Panc1 (cell line): ENCODE results near the gene CDK1. TPM values are rescaled to one million over a fixed set of nuclear protein-coding genes. Genes with fewer than 3 reads are reported as not detected.

Experiments
- ATAC-seq: fragments of 200-7000 bp; cut with Tn5 transposase; 2 replicates; pipeline ENCODE4 v1.9.1; 2020; ENCODE audit warnings: mild to moderate bottlenecking, moderate library complexity
- BruUV-seq: library from RNA; stranded (reverse); fragments of 400-500 nt; replicated peaks from 2 replicates; lab custom pipeline; 2021; lab: Mats Ljungman, UMichigan
- CTCF ChIA-PET: fragments of 300-600 bp; sonication (Branson Sonifier 250); formaldehyde crosslinking; loops from one replicate; lab custom pipeline; 2022; ENCODE audit warnings: antibody characterized with exemption; lab: Charles Lee
- POLR2A ChIA-PET: fragments of 300-600 bp; sonication (Branson Sonifier 250); formaldehyde crosslinking; loops from one replicate; lab custom pipeline; 2022; ENCODE audit warnings: antibody characterized with exemption; lab: Charles Lee
- DNase-seq: peaks from one replicate; pipeline ENCODE4 v3.0.0-alpha.2; 2010; ENCODE audit warnings: low read depth, low spot score
- H3K27ac ChIP-seq: 2 replicates; pipeline ENCODE4 v1.5.1; 2011; ENCODE audit warnings: mild to moderate bottlenecking, low read length, inconsistent platforms
- H3K27me3 ChIP-seq: fragments of 200-500 bp; sonication (Bioruptor generic); 2 replicates; pipeline ENCODE4 v1.6.0; 2014; ENCODE audit warnings: low read length, inconsistent platforms; ENCODE audit not compliant: control insufficient read depth, insufficient read depth
- H3K36me3 ChIP-seq: fragments of 200-500 bp; sonication (Bioruptor generic); 2 replicates; pipeline ENCODE4 v1.5.1; 2014; ENCODE audit warnings: inconsistent platforms, mild to moderate bottlenecking, low read length, moderate library complexity; ENCODE audit not compliant: control insufficient read depth, insufficient read depth
- H3K4me1 ChIP-seq: 2 replicates; pipeline ENCODE4 v1.5.1; 2011; ENCODE audit warnings: inconsistent platforms, mild to moderate bottlenecking, low read length, moderate library complexity; ENCODE audit not compliant: control insufficient read depth, insufficient read depth
- H3K4me3 ChIP-seq, 2 experiments: 2 replicates each; pipeline ENCODE4 v1.5.1; 2011 to 2012; ENCODE audit warnings: low read depth in 2 of 2, low read length in 2 of 2, mild to moderate bottlenecking in 2 of 2, inconsistent platforms in 1 of 2, moderate library complexity in 1 of 2
- H3K9me3 ChIP-seq: fragments of 200-500 bp; sonication (Bioruptor generic); 2 replicates; pipeline ENCODE4 v1.5.1; 2014; ENCODE audit warnings: low read depth, mild to moderate bottlenecking, inconsistent platforms, low read length, moderate library complexity; ENCODE audit not compliant: control insufficient read depth, insufficient read depth
- CTCF ChIP-seq: fragments of 450-650 bp; IDR thresholded peaks from 2 replicates; pipeline ENCODE4 v1.5.1; 2017; ENCODE audit warnings: mild to moderate bottlenecking
- POLR2AphosphoS5 ChIP-seq: IDR thresholded peaks from 2 replicates; pipeline ENCODE4 v1.6.1; 2012; ENCODE audit warnings: mild to moderate bottlenecking, low read depth, low read length, moderate library complexity
- SIN3A ChIP-seq: IDR thresholded peaks from 2 replicates; pipeline ENCODE4 v1.6.1; 2012; ENCODE audit warnings: low read depth, mild to moderate bottlenecking, low read length, moderate library complexity, borderline replicate concordance; ENCODE audit not compliant: insufficient read depth
- TCF7L2 ChIP-seq: IDR thresholded peaks from 2 replicates; pipeline ENCODE4 v1.6.1; 2011; ENCODE audit warnings: mild to moderate bottlenecking, low read depth, low read length, inconsistent platforms
- in situ Hi-C: cut with HindIII; loops from 2 replicates; pipeline ENCODE4 v1.10.0; 2016; ENCODE audit warnings: low sequenced_read_pairs, low pct_unique_long_range_greater_than_20kb
- intact Hi-C: fragments of 100-400 bp; cut with micrococcal nuclease; formaldehyde crosslinking; loops from one replicate; pipeline ENCODE4 v1.10.0; 2022; ENCODE audit not compliant: unreplicated experiment
- total RNA-seq: library from RNA; stranded (reverse); gene quantifications from one replicate; pipeline ENCODE4 v1.2.1, GENCODE V29; 2021; ENCODE audit not compliant: unreplicated experiment
- TF ChIP-seq, protein P1 (sequence below), 2 experiments: IDR thresholded peaks; 2 replicates each; pipeline ENCODE4 v1.6.1; 2011 to 2012; ENCODE audit warnings: low read depth in 2 of 2, control low read depth in 1 of 2, low read length in 1 of 2, mild to moderate bottlenecking in 1 of 2, moderate library complexity in 1 of 2; ENCODE audit not compliant: insufficient read depth in 1 of 2

Gene CDK1
- total RNA-seq, 1 experiment from 2014 or later, result 75.5 TPM

GRCh38 chr10:60732198-60732806, 46.0 kb upstream of the CDK1 start:
- TF ChIP-seq, protein P1, sequence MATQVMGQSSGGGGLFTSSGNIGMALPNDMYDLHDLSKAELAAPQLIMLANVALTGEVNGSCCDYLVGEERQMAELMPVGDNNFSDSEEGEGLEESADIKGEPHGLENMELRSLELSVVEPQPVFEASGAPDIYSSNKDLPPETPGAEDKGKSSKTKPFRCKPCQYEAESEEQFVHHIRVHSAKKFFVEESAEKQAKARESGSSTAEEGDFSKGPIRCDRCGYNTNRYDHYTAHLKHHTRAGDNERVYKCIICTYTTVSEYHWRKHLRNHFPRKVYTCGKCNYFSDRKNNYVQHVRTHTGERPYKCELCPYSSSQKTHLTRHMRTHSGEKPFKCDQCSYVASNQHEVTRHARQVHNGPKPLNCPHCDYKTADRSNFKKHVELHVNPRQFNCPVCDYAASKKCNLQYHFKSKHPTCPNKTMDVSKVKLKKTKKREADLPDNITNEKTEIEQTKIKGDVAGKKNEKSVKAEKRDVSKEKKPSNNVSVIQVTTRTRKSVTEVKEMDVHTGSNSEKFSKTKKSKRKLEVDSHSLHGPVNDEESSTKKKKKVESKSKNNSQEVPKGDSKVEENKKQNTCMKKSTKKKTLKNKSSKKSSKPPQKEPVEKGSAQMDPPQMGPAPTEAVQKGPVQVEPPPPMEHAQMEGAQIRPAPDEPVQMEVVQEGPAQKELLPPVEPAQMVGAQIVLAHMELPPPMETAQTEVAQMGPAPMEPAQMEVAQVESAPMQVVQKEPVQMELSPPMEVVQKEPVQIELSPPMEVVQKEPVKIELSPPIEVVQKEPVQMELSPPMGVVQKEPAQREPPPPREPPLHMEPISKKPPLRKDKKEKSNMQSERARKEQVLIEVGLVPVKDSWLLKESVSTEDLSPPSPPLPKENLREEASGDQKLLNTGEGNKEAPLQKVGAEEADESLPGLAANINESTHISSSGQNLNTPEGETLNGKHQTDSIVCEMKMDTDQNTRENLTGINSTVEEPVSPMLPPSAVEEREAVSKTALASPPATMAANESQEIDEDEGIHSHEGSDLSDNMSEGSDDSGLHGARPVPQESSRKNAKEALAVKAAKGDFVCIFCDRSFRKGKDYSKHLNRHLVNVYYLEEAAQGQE (IDR thresholded peaks at IDR 0.05; ENCODE audit: insufficient read depth in 1 of 2, low read depth in 2 of 2, low read length in 1 of 2), result no peak
- TF ChIP-seq TCF7L2, result no peak
- TF ChIP-seq CTCF, result no peak
- TF ChIP-seq POLR2AphosphoS5, result no peak
- Histone ChIP-seq H3K4me3 (peak overlapping the region; percentile 44 to 50), H3K27me3 (peaks cover 72% of the 10 kb centered on the region), H3K4me1 (peaks cover 7% of the 10 kb centered on the region; the same call in 1 of the 2 replicates), H3K36me3 (peaks cover 5% of the 10 kb centered on the region; the same call in 1 of the 2 replicates), H3K27ac (no peak overlapping the region), H3K9me3 (no peaks in the 10 kb centered on the region)
- no peak for ATAC-seq
- no TSS peak for BruUV-seq
- in situ Hi-C loops, result no loop called here
- ChIA-PET CTCF (no interaction called here), POLR2A (no interaction called here)
- DNase-seq, result no peak
- intact Hi-C loops, result no loop called here

GRCh38 chr10:60732807-60733516, 45.3 kb upstream of the CDK1 start:
- no peaks in the 10 kb centered on the region for H3K9me3 ChIP-seq
- peak overlapping the region; percentile 44 to 50 for H3K4me3 ChIP-seq
- TF ChIP-seq CTCF (no peak; the same call in 1 of the 2 replicates), SIN3A (no peak), TCF7L2 (no peak), POLR2AphosphoS5 (no peak)
- TF ChIP-seq, protein P1 (IDR thresholded peaks at IDR 0.05; ENCODE audit: insufficient read depth in 1 of 2, low read depth in 2 of 2, low read length in 1 of 2), result no peak
- BruUV-seq, result no TSS peak
- peaks cover 66% of the 10 kb centered on the region for H3K27me3 ChIP-seq
- CTCF ChIA-PET, result no interaction called here
- in situ Hi-C loops (no loop called here), intact Hi-C loops (no loop called here)
- H3K4me1 ChIP-seq, result peaks cover 7% of the 10 kb centered on the region; the same call in 1 of the 2 replicates
- H3K27ac ChIP-seq, result no peak overlapping the region
- DNase-seq (no peak), ATAC-seq (peak; percentile 84)
- POLR2A ChIA-PET, result no interaction called here
- H3K36me3 ChIP-seq, result peaks cover 5% of the 10 kb centered on the region; the same call in 1 of the 2 replicates
